ENCODE data around the gene KCNK3.

The KCNK3 gene

GRCh38 chr2:26718949-26719686 is 26.6 kb downstream of the KCNK3 start:
- intact Hi-C loops (cut with micrococcal nuclease), result no loop called here
- Mint-ChIP-seq H3K4me1 (ENCODE audit: low read depth) (no peaks in the 10 kb centered on the region), H3K27ac (no peak overlapping the region), H3K27me3 (no peaks in the 10 kb centered on the region), H3K9me3 (no peaks in the 10 kb centered on the region), H3K4me3 (no peak overlapping the region), H3K36me3 (ENCODE audit: low read depth) (no peaks in the 10 kb centered on the region)

GRCh38 chr2:26720322-26721114 is 28.0 kb downstream of the KCNK3 start:
- intact Hi-C loops (cut with micrococcal nuclease), result no loop called here
- no peaks in the 10 kb centered on the region for H3K27me3 Mint-ChIP-seq
- H3K9me3 Mint-ChIP-seq, result no peaks in the 10 kb centered on the region
- no peak overlapping the region for H3K4me3 Mint-ChIP-seq
- no peaks in the 10 kb centered on the region for H3K4me1 Mint-ChIP-seq (ENCODE audit: low read depth)
- H3K27ac Mint-ChIP-seq, result no peak overlapping the region
- H3K36me3 Mint-ChIP-seq (ENCODE audit: low read depth), result no peaks in the 10 kb centered on the region

DNA sequence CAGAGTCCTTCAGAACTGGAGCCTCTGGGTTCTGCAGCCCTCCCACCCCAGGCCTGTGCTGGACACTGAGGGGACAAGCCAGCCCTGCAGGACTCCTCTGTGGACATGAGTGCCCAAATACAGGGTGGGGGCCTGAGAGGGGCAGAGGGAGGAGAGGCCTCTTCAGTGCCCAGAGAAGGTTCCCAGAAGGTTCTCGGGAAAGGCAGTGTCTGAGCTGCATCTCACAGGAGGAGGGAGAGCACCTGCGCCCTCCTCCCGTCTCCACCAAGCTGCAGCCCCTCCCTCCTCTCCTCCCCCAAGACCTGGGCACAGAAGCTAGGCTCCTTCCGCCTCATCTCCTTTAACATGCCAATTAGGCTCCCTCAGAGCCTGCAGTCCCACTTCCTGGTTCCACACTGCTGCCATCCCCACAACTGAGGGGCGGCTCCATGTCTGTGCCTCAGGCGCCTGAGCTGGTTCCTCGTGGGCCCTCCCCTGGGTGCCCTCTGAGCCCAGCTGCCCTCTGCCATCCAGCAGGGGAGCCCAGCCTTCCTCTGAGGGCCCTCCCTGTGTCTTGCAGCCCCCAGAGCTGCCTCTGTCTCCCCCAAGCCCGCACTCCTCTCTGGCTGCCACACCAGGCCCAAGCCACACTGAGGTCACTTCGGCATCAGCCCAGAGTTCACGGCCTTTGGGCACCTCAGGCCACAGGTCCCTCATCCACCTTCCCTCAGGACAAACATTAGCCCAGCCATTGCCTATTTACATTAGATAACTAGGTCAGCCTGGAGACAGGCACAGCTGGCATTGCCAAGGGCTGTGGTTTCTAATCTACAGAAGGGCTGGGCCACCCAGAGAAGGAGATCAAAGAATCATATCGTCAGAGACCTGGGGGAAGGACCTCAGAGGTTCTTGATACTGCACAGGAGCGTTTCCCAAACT is 28.9 kb downstream of the KCNK3 start:
- no peak overlapping the region for H3K4me3 Mint-ChIP-seq
- no peaks in the 10 kb centered on the region for H3K36me3 Mint-ChIP-seq (ENCODE audit: low read depth)
- intact Hi-C loops (cut with micrococcal nuclease), result no loop called here
- no peaks in the 10 kb centered on the region for H3K4me1 Mint-ChIP-seq (ENCODE audit: low read depth)
- peaks cover 4% of the 10 kb centered on the region for H3K27me3 Mint-ChIP-seq
- no peak overlapping the region for H3K27ac Mint-ChIP-seq
- no peaks in the 10 kb centered on the region for H3K9me3 Mint-ChIP-seq

GRCh38 chr2:26722328-26722727 is 29.8 kb downstream of the KCNK3 start:
- Mint-ChIP-seq H3K9me3 (no peaks in the 10 kb centered on the region), H3K4me1 (ENCODE audit: low read depth) (no peaks in the 10 kb centered on the region), H3K27ac (no peak overlapping the region), H3K36me3 (ENCODE audit: low read depth) (no peaks in the 10 kb centered on the region), H3K27me3 (peaks cover 10% of the 10 kb centered on the region), H3K4me3 (no peak overlapping the region)
- intact Hi-C loops (cut with micrococcal nuclease), result no loop called here

DNA sequence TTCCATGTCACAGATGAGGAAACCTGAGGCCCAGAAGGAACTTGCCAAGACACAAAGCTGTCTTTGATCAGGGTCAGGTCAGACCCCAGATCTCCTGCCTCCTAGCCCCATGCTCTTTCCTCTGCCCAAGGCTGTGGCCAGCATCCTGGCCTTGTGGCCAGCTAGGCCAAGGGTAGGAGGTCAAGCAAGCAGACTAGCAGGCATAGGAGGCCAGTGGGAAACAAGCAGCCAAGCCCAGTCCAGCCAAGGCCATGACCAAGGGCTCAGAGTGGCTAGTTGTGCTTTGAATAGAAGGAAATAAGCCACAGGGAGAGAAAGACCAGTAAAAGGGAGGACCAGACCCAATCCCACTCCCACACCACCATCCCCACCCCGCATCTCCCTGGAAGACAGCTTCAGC is 30.4 kb downstream of the KCNK3 start:
- intact Hi-C loops (cut with micrococcal nuclease), result no loop called here
- no peaks in the 10 kb centered on the region for H3K36me3 Mint-ChIP-seq (ENCODE audit: low read depth)
- no peaks in the 10 kb centered on the region for H3K4me1 Mint-ChIP-seq (ENCODE audit: low read depth)
- H3K4me3 Mint-ChIP-seq, result no peak overlapping the region
- no peak overlapping the region for H3K27ac Mint-ChIP-seq
- peaks cover 14% of the 10 kb centered on the region for H3K27me3 Mint-ChIP-seq
- no peaks in the 10 kb centered on the region for H3K9me3 Mint-ChIP-seq

GRCh38 chr2:26723475-26723874 is 31.0 kb downstream of the KCNK3 start:
- peaks cover 19% of the 10 kb centered on the region for H3K27me3 Mint-ChIP-seq
- no peak overlapping the region for H3K27ac Mint-ChIP-seq
- intact Hi-C loops (cut with micrococcal nuclease), result no loop called here
- no peaks in the 10 kb centered on the region for H3K9me3 Mint-ChIP-seq
- H3K36me3 Mint-ChIP-seq (ENCODE audit: low read depth), result no peaks in the 10 kb centered on the region
- H3K4me1 Mint-ChIP-seq (ENCODE audit: low read depth), result no peaks in the 10 kb centered on the region
- H3K4me3 Mint-ChIP-seq, result no peak overlapping the region

DNA sequence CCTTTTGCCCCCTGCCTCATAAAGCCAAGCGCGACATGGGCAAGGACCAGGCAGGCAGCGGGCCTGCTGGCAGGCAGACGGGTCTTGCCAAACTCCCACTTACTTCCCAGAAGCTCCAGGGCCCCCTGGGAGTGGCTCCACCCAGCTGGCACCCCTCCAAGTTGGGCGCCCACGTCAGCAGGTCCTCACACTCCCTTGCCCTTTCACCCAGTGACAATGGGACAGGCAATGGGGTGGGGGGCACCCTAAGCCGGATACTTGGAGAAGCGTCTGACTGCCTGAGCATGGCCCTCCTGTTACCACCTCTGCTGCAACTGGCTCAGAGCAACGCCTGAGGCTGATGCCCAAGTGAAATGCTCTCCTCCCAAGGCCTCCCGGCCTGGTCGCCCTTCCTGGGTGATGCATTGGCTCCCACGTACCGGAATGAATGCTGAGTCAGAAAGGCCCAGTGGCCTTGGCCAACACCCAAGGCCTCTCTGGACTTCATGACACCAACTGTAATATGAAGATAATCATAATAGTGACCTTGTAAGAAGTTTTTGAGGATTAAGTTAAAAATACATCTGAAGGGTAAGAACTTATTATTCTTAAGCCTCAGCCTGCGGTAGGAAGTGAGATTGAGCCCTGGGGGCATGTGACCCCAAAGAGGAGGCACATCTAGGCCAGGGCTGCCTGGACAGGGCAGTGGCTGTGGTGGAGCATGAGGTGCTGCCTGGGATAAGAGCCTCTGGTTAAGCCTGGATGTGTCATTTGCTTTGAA is 31.6 kb downstream of the KCNK3 start:
- no peak overlapping the region for H3K4me3 Mint-ChIP-seq
- intact Hi-C loops (cut with micrococcal nuclease), result no loop called here
- H3K4me1 Mint-ChIP-seq (ENCODE audit: low read depth), result no peaks in the 10 kb centered on the region
- H3K9me3 Mint-ChIP-seq, result no peaks in the 10 kb centered on the region
- H3K27ac Mint-ChIP-seq, result no peak overlapping the region
- no peaks in the 10 kb centered on the region for H3K36me3 Mint-ChIP-seq (ENCODE audit: low read depth)
- peaks cover 25% of the 10 kb centered on the region for H3K27me3 Mint-ChIP-seq

GRCh38 chr2:26724784-26725520 is 32.4 kb downstream of the KCNK3 start:
- Mint-ChIP-seq H3K36me3 (ENCODE audit: low read depth) (no peaks in the 10 kb centered on the region), H3K9me3 (no peaks in the 10 kb centered on the region), H3K4me1 (ENCODE audit: low read depth) (no peaks in the 10 kb centered on the region), H3K4me3 (no peak overlapping the region), H3K27me3 (peaks cover 25% of the 10 kb centered on the region), H3K27ac (no peak overlapping the region)
- intact Hi-C loops (cut with micrococcal nuclease), result no loop called here

DNA sequence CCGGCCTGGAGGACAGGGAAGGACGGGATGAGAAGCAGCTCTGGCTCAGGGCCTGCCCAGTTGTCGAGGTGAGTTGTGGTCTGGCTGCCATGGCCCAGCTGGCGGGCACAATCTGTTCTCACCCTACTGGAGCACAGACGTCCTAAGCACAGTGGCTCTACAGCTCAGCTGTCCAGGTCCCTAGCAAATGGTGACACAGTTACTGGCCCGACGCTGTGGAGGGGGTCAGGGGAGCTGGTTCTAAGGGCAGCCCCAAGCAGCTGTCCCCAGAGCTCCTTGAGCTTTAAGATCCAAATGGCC is 32.9 kb downstream of the KCNK3 start:
- no peaks in the 10 kb centered on the region for H3K9me3 Mint-ChIP-seq
- no peaks in the 10 kb centered on the region for H3K4me1 Mint-ChIP-seq (ENCODE audit: low read depth)
- peaks cover 25% of the 10 kb centered on the region for H3K27me3 Mint-ChIP-seq
- H3K4me3 Mint-ChIP-seq, result no peak overlapping the region
- H3K36me3 Mint-ChIP-seq (ENCODE audit: low read depth), result no peaks in the 10 kb centered on the region
- intact Hi-C loops (cut with micrococcal nuclease), result no loop called here
- H3K27ac Mint-ChIP-seq, result no peak overlapping the region

GRCh38 chr2:26726228-26726627 is 33.7 kb downstream of the KCNK3 start:
- H3K4me3 Mint-ChIP-seq, result no peak overlapping the region
- H3K9me3 Mint-ChIP-seq, result no peaks in the 10 kb centered on the region
- intact Hi-C loops (cut with micrococcal nuclease), result no loop called here
- no peak overlapping the region for H3K27ac Mint-ChIP-seq
- H3K27me3 Mint-ChIP-seq, result peaks cover 28% of the 10 kb centered on the region
- H3K36me3 Mint-ChIP-seq (ENCODE audit: low read depth), result no peaks in the 10 kb centered on the region
- H3K4me1 Mint-ChIP-seq (ENCODE audit: low read depth), result no peaks in the 10 kb centered on the region

GRCh38 chr2:26727641-26728561 is 35.4 kb downstream of the KCNK3 start:
- H3K27ac Mint-ChIP-seq, result no peak overlapping the region
- no peak overlapping the region for H3K4me3 Mint-ChIP-seq
- no peaks in the 10 kb centered on the region for H3K36me3 Mint-ChIP-seq (ENCODE audit: low read depth)
- H3K4me1 Mint-ChIP-seq (ENCODE audit: low read depth), result no peaks in the 10 kb centered on the region
- intact Hi-C loops (cut with micrococcal nuclease), result no loop called here
- H3K9me3 Mint-ChIP-seq, result no peaks in the 10 kb centered on the region
- peaks cover 33% of the 10 kb centered on the region for H3K27me3 Mint-ChIP-seq

DNA sequence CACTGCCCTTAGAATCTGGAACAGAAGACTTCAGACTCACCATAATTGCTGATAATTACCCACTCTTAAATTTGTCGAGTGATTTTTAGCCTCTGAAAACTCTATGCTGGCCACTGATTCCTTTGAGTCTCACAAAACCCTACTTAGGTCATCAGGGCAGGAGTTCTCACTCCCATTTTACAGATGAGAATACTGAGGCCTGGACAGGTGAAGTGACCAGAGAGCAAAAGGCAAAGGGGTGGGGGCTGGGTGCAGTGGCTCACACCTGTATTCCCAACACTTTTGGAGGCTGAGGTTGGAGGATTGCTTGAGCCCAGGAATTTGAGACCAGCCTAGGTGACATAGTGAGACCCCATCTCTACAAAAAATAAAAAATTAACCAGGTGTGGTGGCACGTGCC is 36.8 kb downstream of the KCNK3 start:
- intact Hi-C loops (cut with micrococcal nuclease), result no loop called here
- no peaks in the 10 kb centered on the region for H3K36me3 Mint-ChIP-seq (ENCODE audit: low read depth)
- H3K27ac Mint-ChIP-seq, result no peak overlapping the region
- H3K4me3 Mint-ChIP-seq, result no peak overlapping the region
- H3K4me1 Mint-ChIP-seq (ENCODE audit: low read depth), result no peaks in the 10 kb centered on the region
- no peaks in the 10 kb centered on the region for H3K9me3 Mint-ChIP-seq
- peaks cover 33% of the 10 kb centered on the region for H3K27me3 Mint-ChIP-seq

All from dendritic cell treated with granulocyte-macrophage colony-stimulating factor and Interleukin-4, amounts not matched to agents 40 ng/mL and 50 ng/mL, for 4 days (primary cell).